Hindlimb muscle (tissue), 1 donor: ENCODE results near the gene DNAJC25. TPM values are rescaled to one million over a fixed set of nuclear protein-coding genes. Genes with fewer than 3 reads are reported as not detected.
A peak's percentile ranks its signal among the peaks of the same experiment; 100 is the strongest.
"Not testable (repeated sequence)": the region's sequence is repeated elsewhere in the genome, so short reads cannot be mapped to it uniquely, and the experiment has no call there.

Experiments
- DNase-seq: peaks from one replicate; pipeline ENCODE4 v3.0.0-alpha.2; 2013
- polyA plus RNA-seq: library from polyadenylated mRNA; unstranded; fragments of 120-200 nt; gene quantifications from one replicate; pipeline ENCODE4 v1.2.1, GENCODE V29; 2013; ENCODE audit not compliant: insufficient read length

Gene DNAJC25
- polyA plus RNA-seq, result 7.8 TPM

GRCh38 chr9:111631214-111631971 is at the start of gene DNAJC25:
Gene DNAJC25, plus strand, starts transcription at chr9:111631334. Its CDS starts 74 bp downstream, at chr9:111631408.
- DNase-seq, result peak; percentile 98

- no peak for DNase-seq
These were observed 48.2 kb upstream of the DNAJC25 start for GRCh38 chr9:111582888-111583287.

- no peak for DNase-seq
These were observed 44.8 kb upstream of the DNAJC25 start for GRCh38 chr9:111586378-111586777.

- no peak for DNase-seq
These were observed 42.3 kb upstream of the DNAJC25 start for GRCh38 chr9:111588846-111589245.

- peak; percentile 65 for DNase-seq
These were observed 33.0 kb upstream of the DNAJC25 start for GRCh38 chr9:111597852-111598732.

- peak; percentile 32 for DNase-seq
These were observed 32.4 kb upstream of the DNAJC25 start for GRCh38 chr9:111598733-111599091.

GRCh38 chr9:111599092-111599954 is 31.8 kb upstream of the DNAJC25 start, which contains the start of gene PTGR1:
Gene PTGR1, minus strand, starts transcription at chr9:111599647. Its CDS starts 2,225 bp downstream, at chr9:111597422.
- peak; percentile 82 for DNase-seq

- no peak for DNase-seq
These were observed 31.2 kb upstream of the DNAJC25 start for GRCh38 chr9:111599955-111600343.

- DNase-seq, result no peak
These were observed 29.7 kb upstream of the DNAJC25 start for GRCh38 chr9:111601237-111602018.

- DNase-seq, result no peak
These were observed 28.1 kb upstream of the DNAJC25 start for GRCh38 chr9:111603041-111603440.

- DNase-seq, result no peak
These were observed 27.0 kb upstream of the DNAJC25 start for GRCh38 chr9:111604054-111604615.

- DNase-seq, result no peak
These were observed 26.0 kb upstream of the DNAJC25 start for GRCh38 chr9:111605041-111605559.

GRCh38 chr9:111610149-111610548 is 21.0 kb upstream of the DNAJC25 start:
- no peak for DNase-seq

GRCh38 chr9:111610845-111611244 is 20.3 kb upstream of the DNAJC25 start:
- DNase-seq, result no peak

- no peak for DNase-seq
These were observed 17.6 kb upstream of the DNAJC25 start for GRCh38 chr9:111613436-111614040.

GRCh38 chr9:111615928-111616327 is 15.2 kb upstream of the DNAJC25 start:
- DNase-seq, result no peak

- not testable (repeated sequence) for DNase-seq
These were observed 13.8 kb upstream of the DNAJC25 start for GRCh38 chr9:111617349-111617748.

- no peak for DNase-seq
These were observed 9.1 kb upstream of the DNAJC25 start for GRCh38 chr9:111621895-111622480.

GRCh38 chr9:111622626-111623025 is 8.5 kb upstream of the DNAJC25 start:
- no peak for DNase-seq

GRCh38 chr9:111627260-111627963 is 3.7 kb upstream of the DNAJC25 start:
- DNase-seq, result no peak
